HG02571 (cell line): ENCODE results near the gene HPSE2.
"Not testable (repeated sequence)": the region's sequence is repeated elsewhere in the genome, so short reads cannot be mapped to it uniquely, and the experiment has no call there.

Experiments used
- ATAC-seq: cut with Tn5 transposase; IDR thresholded peaks from one replicate; pipeline ENCODE4 v1.9.1; 2021; ENCODE audit warnings: mild to moderate bottlenecking, moderate library complexity; ENCODE audit not compliant: unreplicated experiment

Gene HPSE2

DNA sequence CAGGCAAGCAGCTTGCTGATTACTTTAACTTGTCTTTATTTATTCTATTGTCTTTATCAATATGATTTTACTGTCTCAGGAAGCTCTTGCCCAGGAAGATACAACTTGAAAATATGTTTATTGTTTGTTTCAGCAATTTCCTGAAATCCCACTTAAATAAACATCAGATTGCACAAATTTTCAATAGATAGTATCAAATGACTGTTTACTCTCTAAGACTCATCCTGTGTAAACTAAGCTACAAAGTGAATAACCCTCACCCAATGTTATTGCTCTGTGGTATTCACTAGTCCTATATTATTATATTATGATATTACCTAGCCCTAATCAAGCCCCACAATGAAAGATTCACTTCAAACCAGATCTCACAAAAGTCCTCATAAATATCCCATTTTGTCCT is 658.5 kb downstream of the HPSE2 start:
- ATAC-seq = no peak

- ATAC-seq = no peak
Measured at GRCh38 chr10:98576096-98576495, 659.6 kb downstream of the HPSE2 start.

GRCh38 chr10:98572594-98572993 is 663.1 kb downstream of the HPSE2 start:
- no peak for ATAC-seq

DNA sequence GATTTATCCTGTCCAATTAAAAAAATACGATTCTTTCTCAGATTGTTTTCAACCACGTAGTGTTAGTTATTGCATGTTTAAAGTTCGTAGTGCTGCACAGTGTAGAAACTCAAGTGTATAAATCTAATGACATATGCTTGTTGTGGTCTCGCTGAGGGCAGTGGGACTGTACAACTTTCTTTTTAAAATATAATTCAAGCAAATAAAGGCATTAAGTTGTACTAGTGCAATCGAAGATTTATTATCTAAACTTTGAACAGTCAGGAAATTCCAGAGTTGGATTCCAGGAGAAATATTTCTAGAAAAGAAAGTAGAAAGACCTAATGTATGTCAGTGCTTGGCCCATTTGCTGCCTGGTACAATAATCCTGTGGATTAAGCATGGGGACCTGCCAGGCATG is 664.8 kb downstream of the HPSE2 start:
- no peak for ATAC-seq

- no peak for ATAC-seq
Measured at GRCh38 chr10:98569853-98570252, 665.8 kb downstream of the HPSE2 start.

DNA sequence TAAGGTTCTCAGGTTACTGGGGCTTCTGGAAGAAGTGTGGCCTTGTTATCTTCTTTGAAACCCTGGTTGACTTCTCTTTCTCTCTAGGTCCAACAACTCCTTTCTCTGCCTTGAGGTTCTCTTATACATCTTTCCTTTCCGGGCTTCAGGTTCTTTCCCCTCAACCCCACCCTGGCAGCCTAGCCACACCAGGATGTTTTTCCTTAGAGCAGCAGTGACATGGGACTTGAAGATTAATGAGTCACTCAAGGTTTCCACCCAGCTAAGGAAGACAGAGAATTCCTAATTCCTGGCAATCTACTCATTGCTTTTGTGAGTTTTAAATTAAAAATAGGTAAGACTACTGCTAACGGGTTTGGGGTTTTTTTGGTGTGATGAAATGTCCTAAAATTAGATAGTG is 667.1 kb downstream of the HPSE2 start:
- ATAC-seq = no peak

GRCh38 chr10:98567391-98568133 is 668.1 kb downstream of the HPSE2 start:
- ATAC-seq = no peak

- no peak for ATAC-seq
Measured at GRCh38 chr10:98563811-98564210, 671.8 kb downstream of the HPSE2 start.

- ATAC-seq = no peak
Measured at GRCh38 chr10:98560565-98560964, 675.1 kb downstream of the HPSE2 start.

DNA sequence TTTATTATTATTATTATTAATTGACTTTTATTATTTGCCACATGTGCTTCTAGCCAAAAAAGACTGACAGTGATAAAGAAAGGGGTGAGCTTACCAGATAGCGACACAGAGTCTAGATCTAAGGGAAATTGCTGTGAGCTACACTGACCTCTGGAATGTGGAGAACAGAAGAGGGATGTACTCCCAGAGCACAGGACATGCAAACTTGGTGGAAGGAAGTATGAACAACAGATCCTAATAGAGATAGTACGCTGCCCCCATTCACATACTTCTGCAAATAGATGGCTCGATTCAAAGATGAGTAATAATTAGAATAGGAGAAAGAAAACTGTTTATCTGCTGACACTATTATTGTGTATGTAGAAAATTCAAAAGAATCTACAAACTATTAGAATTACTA is 679.6 kb downstream of the HPSE2 start:
- ATAC-seq = no peak

DNA sequence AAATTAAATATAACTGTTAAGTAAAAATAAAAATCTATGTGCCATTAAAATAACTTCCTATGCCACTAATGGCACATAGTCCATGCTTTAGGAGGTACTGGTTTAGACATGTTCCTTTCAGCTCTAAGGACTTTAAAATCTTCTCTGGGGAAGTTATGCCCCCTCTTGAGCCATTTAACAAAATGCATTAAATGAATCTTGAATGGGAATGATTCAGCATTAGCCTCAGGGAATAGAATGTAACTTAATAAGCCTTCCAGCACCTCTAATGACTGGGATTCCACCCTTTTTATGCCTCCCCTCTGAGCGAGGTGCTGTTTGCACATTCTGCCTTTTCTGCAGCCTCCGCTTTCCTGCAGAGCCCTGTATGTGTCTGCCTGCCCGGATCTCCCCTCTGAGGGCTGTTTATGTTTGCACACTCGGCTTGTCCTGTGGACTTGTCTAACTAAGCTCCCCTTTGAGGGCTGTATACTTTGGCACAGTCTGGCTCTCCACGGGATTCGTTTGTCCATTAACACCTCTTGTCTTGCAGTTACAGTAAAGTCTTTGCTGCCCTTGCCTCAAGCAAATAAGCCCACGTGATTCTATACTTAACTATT is 680.5 kb downstream of the HPSE2 start:
- no peak for ATAC-seq

GRCh38 chr10:98541561-98541960 is 694.1 kb downstream of the HPSE2 start:
- not testable (repeated sequence) for ATAC-seq

- ATAC-seq = no peak
Measured at GRCh38 chr10:98539578-98539977, 696.1 kb downstream of the HPSE2 start.

- ATAC-seq = no peak
Measured at GRCh38 chr10:98538472-98538871, 697.2 kb downstream of the HPSE2 start.

DNA sequence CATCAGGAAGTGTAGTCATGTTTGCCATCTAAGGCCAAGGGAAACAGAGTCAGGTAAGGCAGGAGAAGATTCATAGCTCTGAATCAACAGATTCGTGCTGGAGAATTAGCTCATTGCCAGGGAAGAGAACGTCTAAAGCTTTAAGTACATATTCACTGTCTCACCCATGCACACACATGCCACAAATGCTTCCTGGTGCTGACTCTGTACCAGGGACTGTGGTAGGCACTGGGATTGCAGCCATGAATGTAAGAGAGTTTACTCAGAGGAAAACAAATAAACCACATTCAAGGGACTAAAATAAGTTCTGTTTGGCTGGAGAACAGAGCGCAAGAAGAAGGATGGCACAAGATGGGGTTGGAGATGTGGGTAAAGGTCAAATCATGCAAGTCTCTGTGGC is 699.1 kb downstream of the HPSE2 start:
- ATAC-seq = no peak

- ATAC-seq = no peak
Measured at GRCh38 chr10:98533746-98534445, 701.8 kb downstream of the HPSE2 start.

DNA sequence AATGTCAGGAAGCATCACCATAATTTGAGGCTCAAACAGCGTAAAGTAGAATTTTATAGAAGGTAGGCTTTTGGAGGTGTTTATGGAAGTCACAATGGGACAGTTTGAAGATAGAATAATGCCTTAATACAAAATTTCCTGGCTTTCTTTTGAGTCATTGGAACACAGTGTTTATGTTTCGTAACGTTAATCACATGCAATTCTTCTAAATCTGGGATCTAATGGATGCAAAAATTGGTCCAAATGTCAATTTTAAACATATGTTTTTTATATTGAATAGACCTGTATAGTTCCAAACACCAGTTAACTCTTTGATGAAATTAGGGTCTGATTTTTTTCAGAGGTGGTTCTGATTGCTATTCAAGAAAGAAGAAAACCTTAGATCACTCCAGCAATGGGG is 702.4 kb downstream of the HPSE2 start:
- ATAC-seq = no peak

- no peak for ATAC-seq
Measured at GRCh38 chr10:98528805-98529183, 706.9 kb downstream of the HPSE2 start.

DNA sequence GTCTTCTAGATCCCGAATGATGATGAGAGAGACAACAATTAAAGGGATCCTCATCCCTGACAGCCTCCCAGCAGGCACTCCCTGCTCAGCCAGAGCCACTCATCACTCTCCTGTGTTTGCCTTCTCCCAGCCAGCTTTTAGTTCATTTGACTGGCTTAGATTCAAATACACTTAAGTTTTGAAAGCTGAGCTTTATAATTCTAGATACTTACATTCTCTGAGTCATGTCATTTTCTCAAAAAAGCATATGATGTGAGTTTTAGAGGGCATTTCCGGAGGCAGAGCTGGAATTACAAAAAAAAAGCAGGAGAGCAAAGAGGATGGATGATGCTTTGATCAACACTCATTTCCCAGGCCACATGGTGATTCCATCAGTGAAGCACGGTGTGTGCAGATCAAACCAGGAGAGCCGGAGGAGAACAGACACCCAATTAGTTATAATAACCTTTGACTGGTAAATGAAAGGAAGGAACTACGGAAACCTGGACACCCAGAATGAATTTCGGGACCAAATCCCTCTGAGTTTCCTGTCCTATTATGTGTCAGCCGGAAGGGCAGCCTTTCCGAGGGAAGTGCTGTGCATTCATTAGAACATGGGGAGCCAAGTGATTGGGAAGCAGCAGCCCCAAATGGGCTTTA is 707.4 kb downstream of the HPSE2 start:
- ATAC-seq = no peak

DNA sequence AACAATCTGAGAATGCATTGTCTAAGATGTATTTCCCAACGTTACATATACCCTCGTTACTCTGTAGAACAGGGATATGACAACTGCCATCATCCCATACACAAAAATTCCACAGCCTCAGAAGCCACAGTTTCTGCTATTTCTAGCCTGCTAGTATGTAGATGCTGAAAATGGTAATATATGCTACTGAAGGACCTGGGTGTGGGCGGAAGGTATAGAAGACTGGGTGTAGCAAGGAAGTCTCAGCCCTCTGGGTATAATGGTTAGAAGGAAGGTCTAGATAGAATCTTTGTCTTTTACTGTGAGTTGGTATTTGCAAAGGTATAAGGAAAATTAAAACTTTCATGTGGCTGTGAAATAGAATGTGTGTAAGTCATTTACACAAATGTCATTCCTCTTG is 709.7 kb downstream of the HPSE2 start:
- ATAC-seq = no peak

- ATAC-seq = no peak
Measured at GRCh38 chr10:98524124-98524523, 711.5 kb downstream of the HPSE2 start.

- no peak for ATAC-seq
Measured at GRCh38 chr10:98519841-98520240, 715.8 kb downstream of the HPSE2 start.
